HG03135 (cell line): ENCODE data around the gene BTBD9.
"Not testable (repeated sequence)": the region's sequence is repeated elsewhere in the genome, so short reads cannot be mapped to it uniquely, and the experiment has no call there.

Source experiments
- ATAC-seq: cut with Tn5 transposase; IDR thresholded peaks from one replicate; pipeline ENCODE4 v1.9.1; 2021; ENCODE audit warnings: mild to moderate bottlenecking, moderate library complexity; ENCODE audit not compliant: unreplicated experiment

BTBD9 gene

DNA sequence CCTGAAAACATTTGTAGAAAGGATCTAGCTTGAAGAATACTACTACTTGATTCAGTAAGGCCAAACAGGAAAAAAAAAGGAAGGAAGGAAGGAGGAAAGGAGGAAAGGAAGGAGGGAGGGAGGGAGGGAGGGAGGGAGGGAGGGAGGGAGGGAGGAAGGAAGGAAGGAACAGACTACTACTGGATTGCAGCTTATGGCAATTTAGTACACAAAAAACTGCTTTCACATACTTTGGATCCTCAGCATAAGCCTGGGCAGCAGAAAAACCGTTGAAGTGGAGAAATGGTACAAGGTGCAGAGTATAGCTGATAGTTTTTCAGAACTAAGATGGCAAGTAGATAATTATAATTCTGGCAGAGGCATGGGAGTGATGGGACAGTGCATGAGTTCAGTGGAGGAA lies 201.6 kb downstream of the BTBD9 start:
- no peak for ATAC-seq

DNA sequence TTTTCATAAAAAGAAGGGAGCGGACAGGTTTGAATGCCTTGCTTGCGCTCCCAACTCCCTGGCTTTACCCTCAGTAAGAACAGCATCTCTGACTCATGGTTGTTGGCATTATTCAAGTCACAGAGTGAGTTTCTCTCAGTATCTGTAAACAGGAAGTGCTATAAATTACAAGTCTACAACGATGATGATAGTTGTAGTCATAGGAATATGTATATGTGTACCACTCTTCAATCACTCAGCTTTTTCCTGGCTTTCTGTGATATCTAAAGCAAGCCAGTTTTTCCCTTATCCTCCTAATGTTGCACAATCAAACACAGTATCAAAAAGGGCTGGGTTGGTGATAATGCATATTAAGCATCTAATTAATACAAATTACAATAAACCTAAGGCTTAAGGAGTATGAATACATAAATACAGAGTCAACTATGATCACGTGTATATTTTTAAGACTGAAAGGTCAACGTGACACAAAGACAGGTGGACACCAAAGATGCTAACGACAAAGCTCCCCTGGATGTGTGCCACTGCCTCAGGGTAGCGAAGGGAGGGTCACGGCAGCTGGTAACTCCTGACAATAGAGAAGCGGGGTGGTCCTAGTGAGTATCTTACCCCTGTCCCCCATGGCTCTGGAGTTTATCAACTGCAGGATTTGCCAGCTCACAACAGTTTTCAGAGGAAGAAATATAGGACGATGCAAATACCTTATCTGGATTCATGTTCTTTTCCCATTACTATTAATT lies 202.8 kb downstream of the BTBD9 start:
- ATAC-seq: no peak

DNA sequence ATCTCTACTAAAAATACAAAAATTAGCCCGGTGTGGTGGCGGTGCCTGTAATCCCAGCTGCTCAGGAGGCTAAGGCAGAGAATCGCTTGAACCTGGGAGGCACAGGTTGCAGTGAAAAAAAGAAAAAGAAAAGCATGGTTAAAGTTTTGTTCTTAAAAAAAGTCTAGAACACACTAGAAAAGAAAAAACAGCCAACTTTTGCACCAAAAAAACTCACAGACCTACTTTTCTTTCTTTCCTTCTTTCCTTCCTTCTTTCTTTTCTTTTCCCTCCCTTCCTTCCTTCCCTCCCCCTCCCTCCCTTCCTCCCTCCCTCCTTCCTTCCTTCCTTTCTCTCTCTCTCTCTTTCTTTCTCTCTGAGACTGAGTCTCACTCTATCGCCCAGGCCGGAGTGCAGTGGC lies 204.4 kb downstream of the BTBD9 start:
- ATAC-seq: no peak

DNA sequence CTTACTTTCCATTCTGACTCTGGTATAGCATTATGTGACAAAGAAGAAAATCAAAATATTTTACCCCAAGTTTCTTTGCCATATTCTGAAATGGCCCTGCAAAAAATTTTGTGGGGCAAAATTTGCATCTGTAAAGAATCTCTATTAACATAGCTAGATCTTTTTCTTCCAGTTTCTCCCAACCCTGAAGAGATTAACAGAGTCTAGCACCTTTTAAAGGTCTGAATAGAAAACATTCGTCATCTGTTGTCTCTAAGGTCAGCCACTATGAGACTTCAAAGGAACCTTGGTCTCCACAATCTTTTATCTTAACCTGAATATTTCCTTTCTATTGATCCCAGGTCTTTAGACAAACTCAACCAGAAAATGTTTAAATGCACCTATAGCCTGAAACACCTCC lies 205.7 kb downstream of the BTBD9 start:
- no peak for ATAC-seq

DNA sequence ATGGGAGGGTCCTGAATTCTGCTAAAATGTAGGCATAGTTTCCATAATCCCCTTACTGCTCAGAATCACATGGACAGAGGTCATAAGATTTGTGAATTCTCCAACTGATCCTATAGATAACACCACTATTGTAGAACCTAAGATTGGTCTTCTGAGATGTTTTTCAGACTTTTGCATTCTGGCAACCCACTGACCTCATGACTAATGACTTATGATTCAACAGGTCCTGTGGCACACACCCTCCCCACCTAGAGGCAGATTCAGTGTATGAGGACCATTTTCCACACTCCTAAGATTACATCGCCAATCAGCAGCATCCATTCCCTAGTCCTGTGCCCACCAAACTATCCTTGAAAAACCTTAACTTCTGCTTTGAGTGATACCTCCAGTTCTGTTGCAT lies 207.2 kb downstream of the BTBD9 start:
- ATAC-seq: no peak

DNA sequence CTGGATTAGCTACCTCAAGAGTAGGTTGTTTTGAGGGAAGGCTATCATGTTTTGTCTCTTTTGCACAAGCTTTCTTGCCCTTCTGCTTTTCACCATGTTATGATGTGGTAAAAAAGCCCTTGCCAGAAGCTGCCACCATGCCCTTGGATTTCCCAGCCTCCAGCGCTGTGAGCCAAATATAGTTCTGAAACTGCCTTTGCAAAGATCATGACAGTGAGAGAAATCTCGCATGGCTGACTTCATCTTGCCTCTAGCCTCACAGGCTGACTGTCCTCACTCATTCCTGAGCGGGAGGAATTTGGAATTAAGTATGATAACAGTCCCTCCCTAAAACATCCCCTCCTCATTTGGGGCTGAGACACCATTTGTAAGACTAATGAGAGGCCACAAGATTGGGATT lies 207.7 kb downstream of the BTBD9 start:
- ATAC-seq: no peak

DNA sequence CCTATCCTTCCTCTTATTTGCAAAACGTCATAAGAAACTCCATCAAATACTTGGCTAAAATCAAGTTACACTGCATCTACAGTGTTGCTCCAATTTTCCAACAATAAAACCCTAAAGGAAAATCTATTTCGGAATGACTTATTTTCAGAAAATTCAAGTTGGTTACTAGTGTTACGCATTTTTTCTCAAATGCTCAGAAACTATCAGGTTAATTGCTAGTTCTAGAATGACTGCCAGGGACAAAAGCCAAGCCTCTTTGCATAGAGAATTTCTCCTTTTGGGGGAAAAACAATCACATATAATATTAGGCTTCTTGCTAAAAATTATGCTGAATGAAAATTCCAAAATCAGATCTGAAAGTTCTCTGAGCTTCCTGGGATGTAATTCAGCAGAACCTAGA lies 210.2 kb downstream of the BTBD9 start:
- no peak for ATAC-seq

DNA sequence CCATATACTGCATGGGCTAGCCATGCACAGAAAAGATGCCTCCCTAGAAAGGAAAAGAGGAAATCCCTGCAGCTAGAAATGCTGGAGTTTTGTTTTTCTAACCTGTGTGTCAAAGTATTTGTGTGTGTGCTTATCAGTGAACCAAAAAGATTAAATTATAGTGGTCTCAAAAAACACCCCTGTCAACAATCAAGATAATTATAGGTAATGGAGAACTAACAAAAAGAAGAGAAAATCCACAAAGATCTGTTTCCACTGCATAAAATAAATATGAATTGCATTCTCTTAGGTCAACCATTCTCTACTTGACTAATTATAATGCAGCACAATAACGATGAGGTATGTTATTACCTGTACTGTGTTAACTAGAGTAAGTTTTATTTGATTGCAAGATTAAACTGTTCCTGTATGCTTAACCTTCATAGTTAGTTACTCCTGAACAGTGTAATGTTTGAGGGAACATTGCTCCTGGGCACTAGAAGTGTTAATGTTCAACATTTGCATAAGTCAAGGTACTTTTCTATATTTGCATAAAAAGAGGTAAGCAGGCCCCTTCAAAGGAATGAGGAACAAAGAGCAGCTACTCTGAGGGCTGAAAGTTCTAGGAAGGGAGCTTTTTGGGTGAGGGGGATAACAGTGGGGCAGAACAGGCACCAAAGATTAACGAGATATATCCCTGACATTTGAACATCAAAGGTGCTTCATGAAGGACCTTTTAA lies 212.1 kb downstream of the BTBD9 start:
- no peak for ATAC-seq

DNA sequence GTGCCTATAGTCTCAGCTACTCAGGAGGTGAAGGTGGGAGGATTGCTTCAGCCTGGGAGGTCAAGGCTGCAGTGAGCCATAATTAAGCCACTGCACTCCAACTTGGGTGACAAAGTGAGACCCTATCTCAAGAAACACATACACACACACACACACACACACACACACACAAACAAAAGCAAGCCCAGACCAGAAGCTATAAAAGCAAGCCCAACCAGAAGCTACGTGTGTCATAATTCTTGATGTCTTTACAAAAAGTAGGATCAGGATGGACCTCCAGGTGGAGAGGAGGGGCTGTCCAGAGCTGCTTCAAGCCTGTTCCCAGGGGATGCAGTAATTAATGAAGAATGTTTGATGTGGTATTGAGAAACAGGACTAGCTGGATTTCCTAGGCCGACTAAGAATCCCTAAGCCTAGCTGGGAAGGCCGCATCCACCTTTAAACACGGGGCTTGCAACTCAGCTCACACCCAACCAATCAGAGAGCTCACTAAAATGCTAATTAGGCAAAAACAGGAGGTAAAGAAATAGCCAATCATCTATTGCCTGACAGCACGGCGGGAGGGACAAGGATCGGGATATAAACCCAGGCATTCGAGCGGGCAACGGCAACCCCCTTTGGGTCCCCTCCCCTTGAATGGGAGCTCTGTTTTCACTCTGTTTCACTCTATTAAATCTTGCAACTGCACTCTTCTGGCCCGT lies 213.8 kb downstream of the BTBD9 start:
- ATAC-seq: not testable (repeated sequence)

DNA sequence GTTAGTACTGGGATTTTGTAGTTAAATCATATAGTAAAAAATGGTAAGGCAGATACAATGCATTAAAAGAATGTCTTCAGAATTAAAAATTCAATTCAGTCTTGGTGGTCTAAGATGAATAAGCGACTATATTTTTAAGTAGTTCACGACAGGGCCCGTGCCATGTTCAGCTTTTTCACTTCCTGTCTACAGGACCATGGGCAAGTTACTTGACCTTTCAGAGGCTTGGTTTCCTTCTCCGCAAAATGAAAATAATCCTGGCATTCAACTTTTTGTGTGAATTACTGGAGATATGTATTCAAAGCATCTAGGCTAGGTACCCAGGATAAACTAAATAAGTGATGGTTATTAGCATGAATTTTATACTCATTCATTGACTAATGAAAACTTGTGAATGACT lies 216.0 kb downstream of the BTBD9 start:
- no peak for ATAC-seq

DNA sequence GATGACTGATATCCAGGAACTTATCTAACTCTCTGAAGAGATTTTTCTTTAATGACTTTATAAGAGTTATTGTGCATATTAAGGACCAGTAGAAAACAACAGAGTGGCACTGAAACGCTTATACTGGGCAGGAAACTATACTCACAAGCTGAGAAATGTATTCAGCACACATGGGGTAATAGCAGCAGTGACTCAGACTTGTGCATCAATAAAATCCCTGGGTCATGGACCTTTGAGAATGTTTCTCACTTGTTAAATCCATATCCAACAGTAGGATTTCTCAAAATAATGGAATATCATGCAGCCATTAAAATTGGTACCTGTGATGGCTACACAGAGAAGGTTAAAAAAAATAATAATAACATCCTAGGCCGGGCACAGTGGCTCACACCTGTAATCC lies 219.5 kb downstream of the BTBD9 start:
- no peak for ATAC-seq

DNA sequence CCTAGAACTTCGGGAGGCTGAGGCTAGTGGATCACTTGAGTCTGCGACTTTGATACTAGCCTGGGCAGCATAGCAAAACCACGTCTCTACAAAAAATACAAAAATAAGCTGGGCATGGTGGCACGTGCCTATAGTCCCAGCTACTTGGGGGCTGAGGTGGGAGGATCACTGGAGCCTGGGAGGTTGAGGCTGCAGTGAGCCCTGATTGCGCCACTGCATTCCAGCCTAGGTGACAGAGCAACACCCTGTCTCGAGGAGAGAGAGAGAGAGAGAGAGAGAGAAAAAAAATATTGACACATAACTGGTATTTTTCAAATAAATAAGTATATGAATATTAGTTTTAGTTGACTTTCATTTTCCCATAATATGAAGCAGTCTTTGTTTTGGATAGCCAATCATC lies 222.2 kb downstream of the BTBD9 start:
- ATAC-seq: no peak

DNA sequence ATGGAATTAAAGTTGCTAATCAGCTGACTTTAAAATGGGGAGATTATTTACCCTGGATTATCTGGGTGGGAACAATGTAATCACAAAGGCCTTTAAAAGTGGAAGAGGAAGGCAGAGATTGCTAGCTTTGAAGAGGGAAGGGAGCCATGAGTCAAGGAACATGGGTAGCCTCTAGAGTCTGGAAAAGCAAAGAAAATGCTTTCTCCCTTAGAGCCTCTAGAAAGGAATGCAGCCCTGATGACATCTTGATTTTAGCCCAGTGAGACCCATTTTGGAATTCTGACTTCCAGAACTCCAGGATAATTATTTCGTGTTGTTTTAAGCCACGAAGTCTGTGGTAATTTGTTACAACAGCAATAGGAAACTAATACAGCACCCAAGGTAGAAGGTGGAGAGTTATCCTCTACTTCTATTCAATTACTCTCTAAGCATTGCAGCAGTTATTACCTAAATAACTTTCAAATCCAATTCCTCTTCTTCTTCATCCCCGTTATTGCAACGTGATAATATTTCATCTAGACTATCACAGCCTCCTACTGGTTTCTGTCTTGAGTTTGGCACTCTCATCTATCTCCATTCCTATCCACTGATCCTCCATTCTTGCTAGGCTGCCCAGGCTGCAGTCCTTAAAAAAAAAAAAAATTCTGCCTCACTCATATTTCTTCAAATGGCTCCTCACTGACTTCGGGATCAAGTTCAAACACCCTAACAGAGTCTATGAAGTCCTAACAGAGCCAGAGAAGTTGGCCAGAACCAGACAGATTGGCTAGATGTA lies 224.3 kb downstream of the BTBD9 start:
- no peak for ATAC-seq

DNA sequence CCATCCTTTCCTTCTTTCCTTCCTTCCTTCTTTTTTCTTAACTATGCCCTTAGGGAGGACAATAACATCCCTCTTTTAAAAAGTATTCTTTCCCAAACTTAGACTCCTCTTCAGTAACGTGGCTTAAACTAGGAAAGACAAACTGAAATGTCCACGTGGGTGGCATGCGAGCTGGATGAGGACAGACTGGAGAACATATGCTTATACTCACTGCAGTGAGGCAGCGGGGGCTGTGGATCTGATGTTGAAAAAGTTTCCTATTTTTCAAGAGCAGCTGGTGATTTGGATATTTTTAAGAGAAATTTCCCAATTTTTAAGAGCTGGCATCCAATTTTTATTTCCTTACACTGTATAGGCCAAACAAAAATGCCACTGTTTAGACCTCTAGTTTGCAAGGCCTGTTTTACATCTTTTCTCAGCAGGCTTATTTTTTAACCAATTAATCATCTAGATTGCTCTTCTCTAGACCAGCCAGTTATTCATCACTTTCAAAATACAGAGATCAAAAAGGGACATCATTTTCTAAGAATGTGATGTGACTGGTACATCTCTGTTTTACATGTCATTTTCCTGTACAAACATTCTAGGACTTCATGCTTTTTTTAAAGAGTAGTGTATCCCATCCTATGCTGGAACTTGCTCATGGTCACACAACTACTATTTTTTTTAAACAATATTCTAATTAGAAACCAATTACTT lies 226.5 kb downstream of the BTBD9 start:
- no peak for ATAC-seq

DNA sequence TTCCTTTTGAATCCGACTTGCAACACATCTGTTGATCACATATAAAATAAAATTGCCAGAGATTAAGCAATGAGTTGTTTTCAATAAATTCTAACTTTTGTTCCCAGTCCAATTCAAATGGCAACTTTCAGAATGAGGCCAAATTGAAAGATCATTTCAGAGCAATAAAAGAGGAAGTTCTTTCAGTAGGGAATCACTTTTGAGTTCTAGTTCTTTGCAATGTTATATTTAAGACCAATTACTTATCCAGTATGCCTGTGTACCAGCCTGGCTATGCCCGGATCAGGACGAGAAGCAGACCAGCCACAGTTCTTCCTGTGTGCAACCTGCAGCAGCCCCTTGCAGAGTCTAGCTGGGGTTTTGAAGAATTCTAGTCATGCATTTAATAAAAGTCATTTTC lies 232.5 kb downstream of the BTBD9 start:
- no peak for ATAC-seq

DNA sequence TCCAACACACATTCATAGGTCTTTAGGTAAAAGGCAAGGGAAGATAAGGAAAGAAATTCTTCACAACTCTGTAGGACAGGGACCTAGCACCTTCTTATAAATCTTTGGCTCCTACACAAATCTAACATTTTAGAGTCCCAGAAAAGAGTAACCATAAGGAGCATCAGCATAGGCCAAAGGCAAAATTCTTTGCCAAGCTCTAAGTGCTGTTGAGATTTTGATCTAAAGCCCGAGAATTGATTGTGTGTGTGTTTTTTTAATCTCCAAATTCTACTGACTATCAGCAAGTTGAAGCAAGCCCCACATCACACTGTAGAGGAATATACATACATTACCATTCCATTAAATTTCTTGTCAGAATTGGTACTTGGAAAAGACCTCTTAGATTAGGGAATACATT lies 233.6 kb downstream of the BTBD9 start:
- ATAC-seq: no peak

DNA sequence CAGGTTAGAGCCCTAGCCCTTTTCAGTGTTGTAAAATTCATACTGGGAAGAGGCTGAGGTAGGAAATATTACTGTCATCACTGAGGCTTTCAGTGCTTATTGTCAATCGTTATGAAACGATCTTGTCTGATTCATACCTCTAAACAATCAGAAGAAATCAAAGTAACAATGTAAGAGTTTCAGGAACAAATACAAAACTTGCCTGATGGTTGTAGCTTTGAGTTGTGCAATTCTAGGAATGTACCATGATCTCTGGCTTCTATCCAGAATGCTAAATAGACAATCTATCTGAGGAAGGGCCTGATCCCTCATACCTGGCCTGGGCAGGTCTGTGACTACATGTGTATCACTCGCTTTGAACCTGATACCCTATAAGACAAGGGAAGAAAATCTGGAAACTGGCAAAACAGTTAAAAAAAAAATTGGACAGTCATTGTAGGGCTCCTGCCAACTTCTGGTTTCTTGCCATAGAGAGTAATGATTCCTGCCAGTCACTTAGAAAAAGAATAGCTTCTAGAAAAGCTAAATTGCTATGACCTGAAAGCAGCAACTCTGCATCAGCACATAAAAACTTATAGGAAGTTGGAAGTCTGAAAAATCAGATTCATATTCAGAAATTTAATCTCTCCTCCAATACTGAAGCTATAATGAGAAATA lies 234.7 kb downstream of the BTBD9 start:
- ATAC-seq: no peak

DNA sequence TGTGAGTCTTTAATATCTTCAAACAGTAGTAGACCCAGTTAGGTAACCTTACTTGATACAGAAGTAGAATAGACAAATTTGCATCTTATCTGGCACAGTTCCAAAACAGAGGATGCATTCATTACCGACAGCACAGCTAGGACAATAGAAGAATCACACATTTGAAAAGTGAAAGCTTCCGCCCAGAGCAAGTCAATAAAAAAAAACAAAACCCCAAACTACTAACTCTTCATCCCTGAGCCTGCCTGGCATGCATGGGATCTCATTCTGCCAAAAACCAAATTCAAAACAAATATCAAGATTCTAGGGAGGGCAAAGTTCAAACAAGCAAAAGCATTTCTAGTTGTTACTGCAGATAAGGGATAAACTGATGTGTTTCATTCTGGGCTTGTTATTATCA lies 235.4 kb downstream of the BTBD9 start:
- ATAC-seq: no peak

DNA sequence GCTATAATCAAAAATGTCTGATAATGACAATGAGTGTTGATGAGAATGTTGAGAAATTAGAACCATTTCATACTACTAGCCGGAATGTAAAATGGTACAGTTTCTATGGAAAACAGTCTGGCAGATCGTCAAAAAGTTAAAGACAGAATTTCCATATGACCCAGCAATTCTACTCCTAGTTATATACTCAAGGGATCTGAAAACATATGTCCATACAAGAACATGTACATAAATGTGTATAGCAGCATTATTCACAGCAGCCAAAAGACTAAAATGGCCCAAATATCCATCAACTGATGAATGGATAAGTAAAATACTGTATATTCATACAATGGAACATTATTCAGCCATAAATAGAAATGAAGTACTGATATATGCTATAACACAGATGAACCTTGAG lies 236.2 kb downstream of the BTBD9 start:
- no peak for ATAC-seq

DNA sequence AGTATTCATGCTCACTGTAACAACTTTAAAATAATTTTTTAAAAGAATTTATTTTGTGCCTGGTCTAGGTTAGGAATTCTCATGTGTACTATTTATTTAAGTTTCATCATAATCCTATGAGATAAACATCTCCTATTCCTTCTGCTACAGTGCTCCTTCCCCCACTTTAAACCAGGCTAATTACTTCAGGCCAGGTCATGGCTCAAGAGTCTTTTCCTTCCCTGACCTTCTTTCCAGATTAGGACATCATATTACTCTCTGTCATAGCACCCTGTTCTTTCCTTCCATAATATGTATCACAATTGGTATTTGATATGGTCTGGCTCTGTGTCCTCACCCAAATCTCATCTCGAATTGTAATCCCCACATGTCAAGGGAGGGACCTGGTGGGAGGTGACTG lies 239.0 kb downstream of the BTBD9 start:
- no peak for ATAC-seq
